ENCODE data around the gene LMX1B. TPM values are rescaled to one million over a fixed set of nuclear protein-coding genes. Genes with fewer than 3 reads are reported as not detected.

The LMX1B gene
- total and polyA plus RNA-seq, 2 donors (not counting 3 experiments of a cell fraction or from before 2014, with no cell fraction given), result not detected

- Histone ChIP-seq H4K20me1 (replicated peaks; ENCODE audit: control insufficient read depth, extremely low read depth, insufficient read depth, low read length) (no peaks in the 10 kb centered on the region), H3K79me2 (ENCODE audit: control insufficient read depth, insufficient read depth, low read length) (no peaks in the 10 kb centered on the region), H3K9ac (replicated peaks; ENCODE audit: extremely low read depth, insufficient read depth, low read length) (no peak overlapping the region), H3K4me1 (ENCODE audit: control insufficient read depth, extremely low read depth, insufficient read depth, low read length) (no peaks in the 10 kb centered on the region), H3K27me3 (ENCODE audit: control insufficient read depth in 2 of 2, insufficient read depth in 2 of 2, low read length in 2 of 2) (no peaks in the 10 kb centered on the region), H2AFZ (ENCODE audit: low read depth, low read length) (no peak overlapping the region), H3K4me3 (replicated peaks in 1 of 3; ENCODE audit: insufficient read depth in 1 of 3, low read depth in 1 of 3, low read length in 3 of 3) (no peak overlapping the region), H3K27ac (ENCODE audit: insufficient read depth, low read depth, low read length) (no peak overlapping the region), H3K4me2 (ENCODE audit: insufficient read depth, low read length) (no peak overlapping the region), H3K36me3 (ENCODE audit: control insufficient read depth in 2 of 2, extremely low read depth in 1 of 2, insufficient read depth in 2 of 2, low read length in 2 of 2) (no peaks in the 10 kb centered on the region), H3K9me1 (replicated peaks; ENCODE audit: control insufficient read depth, extremely low read depth, insufficient read depth, low read length) (no peaks in the 10 kb centered on the region), H3K9me3 (replicated peaks; ENCODE audit: control insufficient read depth, insufficient read depth, low read length) (no peaks in the 10 kb centered on the region)
- FAIRE-seq (no peak), DNase-seq (ENCODE audit: low read depth, low spot score) (no peak)
- TF ChIP-seq EZH2 (IDR thresholded peaks at IDR 0.05; ENCODE audit: borderline replicate concordance, low read depth, low read length, severe bottlenecking), result no peak
- no peak for TF ChIP-seq CTCF (IDR thresholded peaks at IDR 0.05; ENCODE audit: extremely low read depth in 1 of 2, insufficient read depth in 1 of 2, low read depth in 1 of 2, low read length in 2 of 2)
- no peak for TF ChIP-seq GATA2 (IDR thresholded peaks at IDR 0.05; ENCODE audit: insufficient read depth, insufficient read length, low read depth, low read length)
- TF ChIP-seq, protein P1, sequence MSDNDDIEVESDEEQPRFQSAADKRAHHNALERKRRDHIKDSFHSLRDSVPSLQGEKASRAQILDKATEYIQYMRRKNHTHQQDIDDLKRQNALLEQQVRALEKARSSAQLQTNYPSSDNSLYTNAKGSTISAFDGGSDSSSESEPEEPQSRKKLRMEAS (IDR thresholded peaks at IDR 0.05; ENCODE audit: insufficient read depth, insufficient read length), result no peak
- no peak for TF ChIP-seq FOS (IDR thresholded peaks at IDR 0.05; ENCODE audit: borderline replicate concordance, insufficient read depth, low read length)
- TF ChIP-seq POLR2AphosphoS5 (IDR thresholded peaks at IDR 0.05; ENCODE audit: insufficient read depth, low read depth, low read length), result no peak
- TF ChIP-seq JUN (IDR thresholded peaks at IDR 0.05; ENCODE audit: borderline replicate concordance, insufficient read depth, insufficient read length, low read depth), result no peak
- no peak for TF ChIP-seq POLR2A (IDR thresholded peaks at IDR 0.05; ENCODE audit: low read depth, low read length)
- TF ChIP-seq MYC (IDR thresholded peaks at IDR 0.05; ENCODE audit: low read depth, low read length), result no peak
- intact Hi-C loops (cut with micrococcal nuclease) (no loop called here), dilution Hi-C loops (cut with MboI; ENCODE audit: extremely low pct_ligation_motif_present, low sequenced_read_pairs) (no loop called here)
- no TSS peak for BruUV-seq (replicated peaks)
- ChIA-PET POLR2A (no interaction called here), CTCF (interaction anchor here (2.1 kb wide), 1 partner anchor 10 kb away, joined by 7 read pairs; no protein-coding TSS in a partner anchor)
These were observed 82.8 kb downstream of the LMX1B start for GRCh38 chr9:126696401-126697145.

Data from endothelial cell of umbilical vein (primary cell).